NCI-H345 (cell line): ENCODE data around the gene HGFAC.
"Not testable (repeated sequence)": the region's sequence is repeated elsewhere in the genome, so short reads cannot be mapped to it uniquely, and the experiment has no call there.

ENCODE experiments used
- DNase-seq: peaks from one replicate; lab custom pipeline; 2025; lab: John Stamatoyannopoulos, UW

The HGFAC gene

GRCh38 chr4:3411190-3411589 is 30.6 kb upstream of the HGFAC start:
- DNase-seq, result not testable (repeated sequence)

- DNase-seq, result no peak
These were observed 30.1 kb upstream of the HGFAC start for GRCh38 chr4:3411676-3412075.

- no peak for DNase-seq
These were observed 29.3 kb upstream of the HGFAC start for GRCh38 chr4:3412257-3413020.

- no peak for DNase-seq
These were observed 28.5 kb upstream of the HGFAC start for GRCh38 chr4:3413217-3413671.

- no peak for DNase-seq
These were observed 27.9 kb upstream of the HGFAC start for GRCh38 chr4:3413675-3414420.

- no peak for DNase-seq
These were observed 27.1 kb upstream of the HGFAC start for GRCh38 chr4:3414421-3415279.

- DNase-seq, result no peak
These were observed 26.2 kb upstream of the HGFAC start for GRCh38 chr4:3415471-3416141.

GRCh38 chr4:3416270-3416669 is 25.5 kb upstream of the HGFAC start:
- no peak for DNase-seq

- DNase-seq, result no peak
These were observed 24.9 kb upstream of the HGFAC start for GRCh38 chr4:3416821-3417221.

GRCh38 chr4:3417448-3417847 is 24.3 kb upstream of the HGFAC start:
- no peak for DNase-seq

- DNase-seq, result no peak
These were observed 23.6 kb upstream of the HGFAC start for GRCh38 chr4:3418029-3418762.

GRCh38 chr4:3419836-3420605 is 21.7 kb upstream of the HGFAC start:
- no peak for DNase-seq

- no peak for DNase-seq
These were observed 21.2 kb upstream of the HGFAC start for GRCh38 chr4:3420606-3420955.

- no peak for DNase-seq
These were observed 20.8 kb upstream of the HGFAC start for GRCh38 chr4:3420956-3421355.

- DNase-seq, result no peak
These were observed 20.3 kb upstream of the HGFAC start for GRCh38 chr4:3421470-3421869.

GRCh38 chr4:3422241-3422801 is 19.4 kb upstream of the HGFAC start:
- no peak for DNase-seq

- DNase-seq, result no peak
These were observed 18.9 kb upstream of the HGFAC start for GRCh38 chr4:3422808-3423297.

- no peak for DNase-seq
These were observed 18.4 kb upstream of the HGFAC start for GRCh38 chr4:3423406-3423805.

- DNase-seq, result no peak
These were observed 17.8 kb upstream of the HGFAC start for GRCh38 chr4:3423952-3424351.

- no peak for DNase-seq
These were observed 17.2 kb upstream of the HGFAC start for GRCh38 chr4:3424522-3425095.
